ENCODE results near the gene ETV1.

DNA sequence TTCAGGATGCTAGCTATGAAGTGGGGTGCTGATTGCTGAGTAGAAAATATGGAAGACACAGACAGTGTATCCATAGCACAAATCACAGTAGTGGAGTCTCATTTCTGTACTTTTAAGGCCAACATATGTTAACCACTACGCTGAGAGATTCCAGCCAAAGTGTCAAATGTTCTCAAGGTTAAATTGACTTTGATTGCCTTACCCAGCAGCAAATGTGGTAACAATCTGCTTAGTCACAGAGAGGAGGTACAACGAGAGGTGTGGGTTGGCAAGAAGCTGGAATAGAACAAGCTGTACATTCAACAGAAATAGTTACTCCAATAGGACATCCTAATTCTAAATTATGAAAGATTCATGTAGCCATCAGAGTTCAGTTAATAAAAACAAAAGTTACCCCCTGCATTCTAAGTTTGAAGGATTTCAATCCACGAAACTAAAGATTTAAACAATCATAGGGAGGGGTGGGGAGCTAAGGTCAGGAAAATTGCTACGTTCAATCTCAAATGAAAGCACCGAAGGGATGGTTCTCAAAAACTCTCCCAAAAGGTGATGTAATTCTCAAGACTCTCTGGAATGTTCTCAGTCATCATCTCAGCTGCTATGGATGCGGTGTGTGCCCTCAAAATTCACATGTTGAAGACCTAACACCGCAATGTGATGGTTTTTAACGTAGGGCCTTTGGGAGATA lies 137.0 kb downstream of the ETV1 start:
- TF ChIP-seq CTCF (IDR thresholded peaks at IDR 0.05), result no peak
- no peak for TF ChIP-seq POLR2AphosphoS5 (IDR thresholded peaks at IDR 0.05; ENCODE audit: low read depth, low read length)

All from Panc1 (cell line).